ENCODE measurements around the gene ST14.

Gene ST14

DNA sequence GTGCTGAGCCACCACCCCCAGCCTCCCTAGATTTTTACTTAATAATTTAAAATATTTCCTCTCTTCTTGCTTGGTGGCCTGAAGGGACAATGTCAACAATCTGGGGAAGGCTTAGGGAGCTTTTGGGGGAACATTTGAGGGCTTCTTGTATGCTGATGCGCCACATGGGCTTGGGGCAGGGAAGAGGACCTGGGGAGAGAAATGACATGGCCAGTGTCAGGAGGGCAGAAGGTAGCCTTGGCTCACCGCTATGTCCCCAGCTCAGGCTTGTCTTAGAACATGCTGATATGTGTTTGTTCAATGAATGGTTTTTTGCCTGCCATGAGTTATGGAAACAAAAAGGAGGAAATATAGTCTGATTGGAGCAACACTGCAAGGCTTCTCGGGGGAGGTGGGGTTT, 51.6 kb downstream of the ST14 start (continued):
- no peak for TF ChIP-seq AEBP2 (tag by site-specific recombination; IDR thresholded peaks at IDR 0.05; ENCODE audit: borderline replicate concordance)
- TF ChIP-seq ZNF169 (tag by site-specific recombination; IDR thresholded peaks at IDR 0.05) = no peak
- no peak for TF ChIP-seq ZFP3 (tag by site-specific recombination; IDR thresholded peaks at IDR 0.05; ENCODE audit: low read depth)
- TF ChIP-seq ZXDB (tag by site-specific recombination; IDR thresholded peaks at IDR 0.05) = no peak

DNA sequence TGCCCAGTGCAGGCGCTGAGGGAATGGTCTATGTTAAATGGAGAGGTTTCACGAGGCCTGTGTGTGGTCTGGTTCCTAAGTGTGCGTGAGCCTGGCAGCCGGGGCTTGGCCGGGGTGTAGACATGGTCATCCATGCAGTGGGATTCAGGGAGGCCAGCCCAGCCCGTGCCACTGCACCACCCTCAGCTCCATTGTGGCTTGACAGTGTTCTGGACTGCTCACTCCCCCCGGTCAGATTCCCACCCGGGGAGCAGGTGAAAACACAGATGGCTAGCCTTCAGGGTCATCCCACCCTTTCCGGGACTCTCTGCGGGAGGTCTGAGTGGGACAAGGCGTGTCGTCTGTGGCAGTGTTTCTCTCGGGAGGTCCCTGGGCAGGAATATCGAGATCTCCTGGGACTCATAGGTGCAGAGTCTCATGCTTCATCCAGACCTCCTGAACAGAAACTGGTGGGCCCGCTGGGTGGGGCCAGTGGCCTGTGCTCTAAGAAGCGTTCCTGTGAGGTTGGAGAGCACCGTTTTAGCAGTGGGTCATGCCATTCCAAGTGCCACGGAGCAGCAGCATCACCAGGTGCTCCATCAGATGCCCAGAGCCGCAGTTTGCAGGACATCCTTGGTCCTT, 52.3 kb downstream of the ST14 start:
- TF ChIP-seq ZNF701 (tag by site-specific recombination; IDR thresholded peaks at IDR 0.05) = no peak
- TF ChIP-seq ZNF555 (tag by site-specific recombination; conservative IDR thresholded peaks at IDR 0.05) = no peak
- TF ChIP-seq MEIS1 (CRISPR knock-in tag; IDR thresholded peaks at IDR 0.05; ENCODE audit: borderline replicate concordance) = no peak
- TF ChIP-seq ZNF473 (tag by site-specific recombination; IDR thresholded peaks at IDR 0.05) = no peak
- TF ChIP-seq ZNF76 (tag by site-specific recombination; IDR thresholded peaks at IDR 0.05; ENCODE audit: borderline replicate concordance, low read depth) = no peak
- no peak for TF ChIP-seq ZNF223 (tag by site-specific recombination; IDR thresholded peaks at IDR 0.05)
- TF ChIP-seq ZNF792 (tag by site-specific recombination; IDR thresholded peaks at IDR 0.05) = no peak
- TF ChIP-seq KLF9 (tag by site-specific recombination; IDR thresholded peaks at IDR 0.05; ENCODE audit: low read depth) = no peak
- TF ChIP-seq ZNF596 (tag by site-specific recombination; IDR thresholded peaks at IDR 0.05) = no peak
- TF ChIP-seq YY2 (tag by site-specific recombination; IDR thresholded peaks at IDR 0.05) = no peak
- TF ChIP-seq ZNF837 (tag by site-specific recombination; IDR thresholded peaks at IDR 0.05) = no peak
- no peak for TF ChIP-seq ZNF623 (tag by site-specific recombination; IDR thresholded peaks at IDR 0.05)
- TF ChIP-seq ZNF211 (tag by site-specific recombination; IDR thresholded peaks at IDR 0.05; ENCODE audit: low read depth) = no peak
- TF ChIP-seq ZNF132 (tag by site-specific recombination; IDR thresholded peaks at IDR 0.05; ENCODE audit: borderline replicate concordance) = no peak
- no peak for TF ChIP-seq ZBTB48 (tag by site-specific recombination; IDR thresholded peaks at IDR 0.05)
- TF ChIP-seq, protein P1, sequence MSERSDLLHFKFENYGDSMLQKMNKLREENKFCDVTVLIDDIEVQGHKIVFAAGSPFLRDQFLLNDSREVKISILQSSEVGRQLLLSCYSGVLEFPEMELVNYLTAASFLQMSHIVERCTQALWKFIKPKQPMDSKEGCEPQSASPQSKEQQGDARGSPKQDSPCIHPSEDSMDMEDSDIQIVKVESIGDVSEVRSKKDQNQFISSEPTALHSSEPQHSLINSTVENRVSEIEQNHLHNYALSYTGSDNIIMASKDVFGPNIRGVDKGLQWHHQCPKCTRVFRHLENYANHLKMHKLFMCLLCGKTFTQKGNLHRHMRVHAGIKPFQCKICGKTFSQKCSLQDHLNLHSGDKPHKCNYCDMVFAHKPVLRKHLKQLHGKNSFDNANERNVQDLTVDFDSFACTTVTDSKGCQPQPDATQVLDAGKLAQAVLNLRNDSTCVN (tag by site-specific recombination; optimal IDR thresholded peaks at IDR 0.05) = no peak
- TF ChIP-seq ZNF677 (tag by site-specific recombination; IDR thresholded peaks at IDR 0.05) = no peak
- no peak for TF ChIP-seq ZNF670 (tag by site-specific recombination; IDR thresholded peaks at IDR 0.05; ENCODE audit: low read depth)
- TF ChIP-seq ZNF214 (tag by site-specific recombination; IDR thresholded peaks at IDR 0.05; ENCODE audit: borderline replicate concordance) = no peak
- Histone ChIP-seq H3K4me1 (ENCODE audit: control insufficient read depth, insufficient read depth, low read length) (no peaks in the 10 kb centered on the region), H3K9me3 (ENCODE audit: control insufficient read depth, insufficient read depth, low read depth, low read length) (no peaks in the 10 kb centered on the region), H3K4me3 (ENCODE audit: low read depth, low read length) (no peak overlapping the region), H3K27ac (ENCODE audit: extremely low read depth, low read depth, low read length) (no peak overlapping the region), H3K36me3 (ENCODE audit: control insufficient read depth in 2 of 2, insufficient read depth in 1 of 2, low read length in 2 of 2) (no peaks in the 10 kb centered on the region)
- CTCF ChIA-PET = interaction anchor here (0.6 to 2.8 kb wide), 9 partner anchors 10 to 650 kb away, joined by 4 to 68 read pairs (median 5); partner anchors contain the start of gene ADAMTS8
- POLR2A ChIA-PET = no interaction called here
